DOHH2 (cell line): ENCODE measurements around the gene GDF2.

Experiments
- H3F3A ChIP-seq: fragments of 200-600 bp; sonication (generic), shearing (Covaris generic); 2 replicates; pipeline ENCODE4 v1.6.0; 2016; ENCODE audit warnings: antibody characterized with exemption, mild to moderate bottlenecking; ENCODE audit not compliant: control insufficient read depth, insufficient read depth
- H3K27ac ChIP-seq: fragments of 200-600 bp; sonication (generic); 2 replicates; pipeline ENCODE4 v1.5.1; 2014; ENCODE audit warnings: low read depth, mild to moderate bottlenecking, low read length, moderate library complexity
- H3K27me3 ChIP-seq: fragments of 200-600 bp; sonication (generic); 2 replicates; pipeline ENCODE4 v1.6.1; 2014; ENCODE audit warnings: mild to moderate bottlenecking, low read length, mixed read lengths; ENCODE audit not compliant: control insufficient read depth
- H3K36me3 ChIP-seq: fragments of 200-600 bp; sonication (generic); 2 replicates; pipeline ENCODE4 v1.6.1; 2014; ENCODE audit warnings: mild to moderate bottlenecking, low read length, moderate library complexity, mixed read lengths; ENCODE audit not compliant: control insufficient read depth
- H3K4me1 ChIP-seq: fragments of 200-600 bp; sonication (generic); 2 replicates; pipeline ENCODE4 v1.6.1; 2014; ENCODE audit warnings: mild to moderate bottlenecking, low read length, mixed read lengths; ENCODE audit not compliant: control insufficient read depth
- H3K4me2 ChIP-seq: fragments of 200-600 bp; sonication (generic); 2 replicates; pipeline ENCODE4 v1.6.0; 2014; ENCODE audit warnings: mild to moderate bottlenecking, low read length, moderate library complexity
- H3K4me3 ChIP-seq: fragments of 200-600 bp; sonication (generic); 2 replicates; pipeline ENCODE4 v1.5.1; 2014; ENCODE audit warnings: mild to moderate bottlenecking, low read length, mixed read lengths
- H3K79me2 ChIP-seq: fragments of 200-600 bp; sonication (generic); 2 replicates; pipeline ENCODE4 v1.6.1; 2014; ENCODE audit warnings: mild to moderate bottlenecking, low read length, mixed read lengths; ENCODE audit not compliant: control insufficient read depth
- H3K9me2 ChIP-seq: fragments of 200-600 bp; sonication (generic); replicated peaks from 2 replicates; pipeline ENCODE4 v1.6.1; 2014; ENCODE audit warnings: mild to moderate bottlenecking, low read length, mixed read lengths; ENCODE audit not compliant: control insufficient read depth
- H3K9me3 ChIP-seq: fragments of 200-600 bp; sonication (generic); 2 replicates; pipeline ENCODE4 v1.6.1; 2014; ENCODE audit warnings: antibody characterized with exemption, low read length, mixed read lengths; ENCODE audit not compliant: control insufficient read depth, insufficient read depth
- H4K20me1 ChIP-seq: fragments of 200-600 bp; sonication (generic); 2 replicates; pipeline ENCODE4 v1.6.0; 2014; ENCODE audit warnings: low read depth, mild to moderate bottlenecking, antibody characterized with exemption, low read length, moderate library complexity; ENCODE audit not compliant: control insufficient read depth, insufficient read depth
- CTCF ChIP-seq: fragments of 200-600 bp; sonication (generic); IDR thresholded peaks from one replicate; pipeline ENCODE4 v1.5.1; 2014; ENCODE audit warnings: antibody characterized with exemption, mild to moderate bottlenecking, low read depth, low read length; ENCODE audit not compliant: poor library complexity, severe bottlenecking
- EZH2phosphoT487 ChIP-seq: fragments of 200-600 bp; sonication (generic); IDR thresholded peaks from 2 replicates; pipeline ENCODE4 v1.6.1; 2017; ENCODE audit warnings: borderline replicate concordance, mild to moderate bottlenecking, antibody characterized with exemption, low read length, moderate library complexity, mixed read lengths

The GDF2 gene

DNA sequence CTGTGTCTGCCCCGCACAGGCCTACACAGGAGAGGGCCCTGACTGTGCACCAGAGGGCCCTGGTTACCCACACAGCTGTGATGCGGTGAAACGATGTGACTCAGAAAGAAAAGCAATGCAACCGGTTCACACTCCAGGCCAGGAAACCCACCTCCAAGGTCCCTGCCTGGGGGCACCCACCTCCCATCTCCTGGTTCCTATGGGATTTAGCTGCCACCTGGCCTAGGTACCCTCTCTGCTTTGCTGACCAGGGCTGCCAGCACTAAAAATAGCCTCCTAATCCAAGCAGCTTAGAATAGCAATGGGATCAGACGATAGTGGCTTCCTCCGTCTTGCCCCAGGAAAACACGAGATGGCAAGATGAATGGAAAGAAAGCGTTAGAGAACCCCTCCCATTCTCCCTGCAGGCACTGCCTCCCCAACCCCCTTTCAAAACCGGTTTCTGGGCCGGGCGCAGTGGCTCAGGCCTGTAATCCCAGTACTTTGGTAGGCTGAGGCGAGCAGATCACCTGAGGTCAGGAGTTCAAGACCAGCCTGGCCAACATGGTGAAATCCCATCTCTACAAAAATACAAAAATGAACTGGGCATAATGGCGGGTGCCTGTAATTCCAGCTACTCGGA lies 38.3 kb downstream of the GDF2 start:
- Histone ChIP-seq H3K27me3 (no peaks in the 10 kb centered on the region), H3K9me2 (no peaks in the 10 kb centered on the region), H3K4me3 (no peak overlapping the region), H3K36me3 (no peaks in the 10 kb centered on the region), H3K9me3 (no peaks in the 10 kb centered on the region), H3K4me2 (no peak overlapping the region), H4K20me1 (no peaks in the 10 kb centered on the region), H3K27ac (no peak overlapping the region), H3F3A (no peaks in the 10 kb centered on the region), H3K4me1 (no peaks in the 10 kb centered on the region), H3K79me2 (no peaks in the 10 kb centered on the region)
- TF ChIP-seq EZH2phosphoT487 = no peak
- no peak for TF ChIP-seq CTCF

GRCh38 chr10:47361293-47361692 lies 39.0 kb downstream of the GDF2 start:
- no peak overlapping the region for H3K4me2 ChIP-seq
- H4K20me1 ChIP-seq = no peaks in the 10 kb centered on the region
- H3K36me3 ChIP-seq = no peaks in the 10 kb centered on the region
- H3K4me3 ChIP-seq = no peak overlapping the region
- H3K9me3 ChIP-seq = no peaks in the 10 kb centered on the region
- no peaks in the 10 kb centered on the region for H3K79me2 ChIP-seq
- no peak for TF ChIP-seq EZH2phosphoT487
- peak; percentile 86 for TF ChIP-seq CTCF
- H3K9me2 ChIP-seq = no peaks in the 10 kb centered on the region
- H3K27me3 ChIP-seq = no peaks in the 10 kb centered on the region
- no peaks in the 10 kb centered on the region for H3K4me1 ChIP-seq
- no peaks in the 10 kb centered on the region for H3F3A ChIP-seq
- H3K27ac ChIP-seq = no peak overlapping the region

- Histone ChIP-seq H3K27me3 (no peaks in the 10 kb centered on the region), H3F3A (no peaks in the 10 kb centered on the region), H3K36me3 (no peaks in the 10 kb centered on the region), H4K20me1 (no peaks in the 10 kb centered on the region), H3K79me2 (no peaks in the 10 kb centered on the region), H3K4me2 (no peak overlapping the region), H3K9me3 (no peaks in the 10 kb centered on the region), H3K4me3 (no peak overlapping the region), H3K4me1 (no peaks in the 10 kb centered on the region), H3K9me2 (no peaks in the 10 kb centered on the region), H3K27ac (no peak overlapping the region)
- TF ChIP-seq EZH2phosphoT487 (no peak), CTCF (no peak)
Measured at GRCh38 chr10:47362199-47362598, 39.9 kb downstream of the GDF2 start.

- TF ChIP-seq EZH2phosphoT487 (no peak), CTCF (no peak)
Measured at GRCh38 chr10:47363781-47364180, 41.5 kb downstream of the GDF2 start.

More at GRCh38 chr10:47363781-47364180, 41.5 kb downstream of the GDF2 start:
- Histone ChIP-seq H3K27ac (no peak overlapping the region), H3K9me3 (no peaks in the 10 kb centered on the region), H3K27me3 (no peaks in the 10 kb centered on the region), H4K20me1 (no peaks in the 10 kb centered on the region), H3K9me2 (no peaks in the 10 kb centered on the region), H3K79me2 (no peaks in the 10 kb centered on the region), H3K4me3 (no peak overlapping the region), H3K4me2 (no peak overlapping the region), H3F3A (no peaks in the 10 kb centered on the region), H3K36me3 (no peaks in the 10 kb centered on the region), H3K4me1 (no peaks in the 10 kb centered on the region)
